Omental fat pad (tissue), 4 donors: ENCODE measurements around the gene CDYL. TPM values are rescaled to one million over a fixed set of nuclear protein-coding genes. Genes with fewer than 3 reads are reported as not detected.

Source experiments
- ATAC-seq: fragments of 150-250 bp; one replicate; pipeline ENCODE4 v1.9.1; 2016; ENCODE audit warnings: mild to moderate bottlenecking, moderate library complexity; ENCODE audit not compliant: low FRiP score
- DNase-seq: peaks from one replicate; pipeline ENCODE4 v3.0.0-alpha.2; 2019; ENCODE audit warnings: low spot score
- CTCF ChIP-seq, 3 donors: fragments of 450-650 bp; IDR thresholded peaks; one replicate each; pipeline ENCODE4 v1.5.1; 2016 to 2017; ENCODE audit warnings: antibody characterized with exemption in 3 of 3, mild to moderate bottlenecking in 3 of 3, moderate library complexity in 2 of 3
- total RNA-seq, 4 donors: library from RNA; depleted of rRNA; stranded (reverse); fragments of >200 nt; gene quantifications; one replicate each; pipeline ENCODE4 v1.1.0, GENCODE V29; 2016

Gene CDYL
- total RNA-seq, 4 donors from 2014 or later: 32.2 to 34.5 (median 33.0) TPM

- no peak for DNase-seq
- TF ChIP-seq CTCF (IDR thresholded peaks at IDR 0.05): no peak
- ATAC-seq: no peak
These were observed 168.1 kb downstream of the CDYL start for GRCh38 chr6:4944325-4944724.

DNA sequence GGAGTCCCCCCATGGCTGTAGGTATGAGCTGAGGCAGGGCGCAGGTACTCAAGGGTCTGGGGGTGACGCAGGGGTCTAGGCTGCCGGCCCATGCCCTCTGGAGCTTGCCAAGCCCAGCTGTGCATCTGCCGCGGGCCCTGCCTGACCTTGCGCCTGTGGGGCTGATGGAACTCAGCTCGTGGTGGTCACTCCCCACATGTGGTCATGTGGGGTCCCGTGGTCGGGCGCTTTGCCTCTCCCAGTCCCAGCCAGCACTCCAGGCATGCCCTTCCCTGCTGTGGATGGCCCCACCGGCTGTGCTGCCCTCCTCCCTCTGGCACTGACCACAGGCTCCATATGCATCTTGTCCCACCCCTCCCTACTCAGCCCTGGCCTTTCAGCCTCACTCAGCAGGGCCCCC, 170.3 kb downstream of the CDYL start:
- ATAC-seq (no peak), DNase-seq (no peak)
- no peak for TF ChIP-seq CTCF (IDR thresholded peaks at IDR 0.05)

- TF ChIP-seq CTCF (IDR thresholded peaks at IDR 0.05): no peak
- ATAC-seq (no peak), DNase-seq (no peak)
These were observed 171.5 kb downstream of the CDYL start for GRCh38 chr6:4947716-4948115.

DNA sequence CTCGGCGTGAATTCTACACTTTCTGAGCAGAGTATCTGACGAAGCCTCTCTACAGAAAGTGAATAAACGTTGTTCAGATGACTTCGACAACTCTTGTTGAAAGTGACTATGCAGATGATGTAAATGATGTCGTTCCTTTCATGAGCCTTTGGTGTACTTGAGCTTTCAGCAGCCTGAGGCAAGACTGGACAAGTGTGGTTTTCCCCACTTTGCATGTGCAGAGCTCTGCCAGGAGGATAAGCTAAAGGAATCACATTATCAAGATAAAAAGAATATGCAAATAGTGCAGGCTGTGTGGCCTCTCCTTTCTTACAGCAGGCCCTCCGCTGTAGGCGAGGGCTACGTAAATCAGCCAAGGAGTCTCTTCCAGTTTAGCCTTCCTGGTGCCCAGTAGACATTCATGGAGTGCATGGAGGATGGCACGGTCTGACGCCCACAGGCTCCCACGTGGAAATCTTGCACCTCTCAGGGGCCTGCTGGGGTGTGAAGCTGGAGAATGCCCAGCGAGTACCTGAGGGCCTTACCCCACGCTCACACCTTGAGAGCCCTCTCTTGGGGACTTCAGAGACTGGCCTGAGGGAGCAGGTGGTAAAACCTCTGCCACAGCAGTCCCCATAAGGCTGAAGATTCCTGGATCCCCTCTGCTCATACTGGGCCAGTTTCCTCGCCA, 172.7 kb downstream of the CDYL start:
- TF ChIP-seq CTCF (IDR thresholded peaks at IDR 0.05): no peak
- ATAC-seq: no peak
- no peak for DNase-seq

DNA sequence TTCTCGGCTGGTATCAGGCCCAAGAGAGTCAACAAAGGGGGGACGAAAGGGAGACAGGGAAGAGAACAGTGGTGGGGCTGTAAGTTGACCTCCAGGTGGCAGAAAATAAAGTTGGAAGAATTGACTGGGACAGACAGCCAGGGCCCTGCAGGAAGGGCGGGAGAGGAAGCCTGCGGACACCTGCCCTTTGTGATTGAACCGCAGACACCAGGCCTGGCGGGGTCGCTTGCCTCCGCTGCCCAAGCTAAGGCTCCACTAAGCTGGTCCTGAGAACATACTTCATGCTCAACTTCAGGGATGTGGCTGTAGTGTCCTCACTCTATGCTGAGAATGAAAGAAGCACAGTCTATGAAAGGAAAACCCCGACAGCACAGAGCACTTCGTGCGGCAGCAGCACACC, 173.9 kb downstream of the CDYL start:
- DNase-seq: no peak
- no peak for ATAC-seq
- no peak for TF ChIP-seq CTCF (IDR thresholded peaks at IDR 0.05)

- no peak for TF ChIP-seq CTCF (IDR thresholded peaks at IDR 0.05)
- DNase-seq (no peak), ATAC-seq (no peak)
These were observed 174.8 kb downstream of the CDYL start for GRCh38 chr6:4950836-4951533.

DNA sequence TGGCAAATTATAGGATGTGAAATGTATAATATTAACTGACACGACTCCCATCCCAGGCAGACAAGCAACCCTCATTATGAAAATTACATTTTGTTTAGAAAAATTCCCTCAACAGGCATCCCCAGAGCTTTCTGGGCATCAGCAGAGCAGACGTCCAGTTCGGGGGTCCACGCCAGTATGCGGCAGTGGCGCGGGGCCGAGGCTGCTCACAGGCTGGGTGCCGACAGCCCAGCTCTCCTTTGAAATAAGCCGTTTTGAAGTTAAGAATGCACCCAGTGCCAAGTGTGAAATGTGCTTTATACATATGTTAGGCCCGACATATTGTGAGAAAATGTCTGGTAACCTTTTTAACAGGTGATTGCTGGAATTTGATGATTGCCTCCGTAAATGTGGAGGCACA, 177.2 kb downstream of the CDYL start:
- no peak for DNase-seq
- ATAC-seq: no peak
- no peak for TF ChIP-seq CTCF (IDR thresholded peaks at IDR 0.05)
